KMS-11 (cell line): ENCODE measurements around the gene LRRC4.

Experiments used
- H2AFZ ChIP-seq: fragments of 200-600 bp; sonication (generic); 2 replicates; pipeline ENCODE4 v1.6.1; 2016; ENCODE audit warnings: antibody characterized with exemption, mixed run types, low read depth
- H3K27ac ChIP-seq: fragments of 200-600 bp; sonication (generic); 2 replicates; pipeline ENCODE4 v1.6.1; 2016; ENCODE audit warnings: mild to moderate bottlenecking, mixed run types
- H3K27me3 ChIP-seq: fragments of 200-600 bp; sonication (generic); 2 replicates; pipeline ENCODE4 v1.6.1; 2017; ENCODE audit warnings: mild to moderate bottlenecking, low read depth, mixed run types, moderate library complexity; ENCODE audit not compliant: insufficient read depth
- H3K36me3 ChIP-seq: fragments of 200-600 bp; sonication (generic); 2 replicates; pipeline ENCODE4 v1.6.1; 2017; ENCODE audit warnings: mild to moderate bottlenecking, mixed run types; ENCODE audit not compliant: insufficient read depth
- H3K4me1 ChIP-seq: fragments of 200-600 bp; sonication (generic); 2 replicates; pipeline ENCODE4 v1.6.1; 2016; ENCODE audit warnings: mild to moderate bottlenecking, low read depth, mixed run types; ENCODE audit not compliant: poor library complexity, severe bottlenecking
- H3K4me2 ChIP-seq: fragments of 200-600 bp; sonication (generic); 2 replicates; pipeline ENCODE4 v1.7.0; 2016; ENCODE audit warnings: mild to moderate bottlenecking, mixed run types
- H3K4me3 ChIP-seq: fragments of 200-600 bp; sonication (generic); IDR thresholded peaks from 2 replicates; pipeline ENCODE4 v1.6.1; 2017; ENCODE audit warnings: low read depth, low read length, mixed read lengths; ENCODE audit not compliant: insufficient read depth
- H3K79me2 ChIP-seq: fragments of 200-600 bp; sonication (generic); 2 replicates; pipeline ENCODE4 v1.6.1; 2016; ENCODE audit warnings: low read depth, mixed run types; ENCODE audit not compliant: insufficient read depth
- H3K9ac ChIP-seq: fragments of 200-600 bp; sonication (generic); 2 replicates; pipeline ENCODE4 v1.6.1; 2016; ENCODE audit warnings: mild to moderate bottlenecking, mixed run types
- H4K20me1 ChIP-seq: fragments of 200-600 bp; sonication (generic); 2 replicates; pipeline ENCODE4 v1.6.1; 2016; ENCODE audit warnings: mild to moderate bottlenecking, mixed run types; ENCODE audit not compliant: insufficient read depth
- CTCF ChIP-seq: fragments of 200-600 bp; sonication (generic); conservative IDR thresholded peaks from 2 replicates; pipeline ENCODE4 v1.6.1; 2017; ENCODE audit warnings: low read depth, mild to moderate bottlenecking, antibody characterized with exemption, low read length, moderate library complexity, mixed read lengths

Gene LRRC4

GRCh38 chr7:127998671-127999070, 32.6 kb downstream of the LRRC4 start:
- no peak overlapping the region for H3K9ac ChIP-seq
- H2AFZ ChIP-seq, result no peak overlapping the region
- peaks cover 4% of the 10 kb centered on the region; the same call in 1 of the 2 replicates for H4K20me1 ChIP-seq
- no peak overlapping the region for H3K27ac ChIP-seq
- no peak for TF ChIP-seq CTCF
- no peaks in the 10 kb centered on the region for H3K79me2 ChIP-seq
- H3K4me3 ChIP-seq, result no peak overlapping the region
- no peaks in the 10 kb centered on the region; the same call in 1 of the 2 replicates for H3K36me3 ChIP-seq
- no peaks in the 10 kb centered on the region for H3K27me3 ChIP-seq
- peaks cover 18% of the 10 kb centered on the region for H3K4me1 ChIP-seq
- H3K4me2 ChIP-seq, result no peak overlapping the region

- Histone ChIP-seq H3K4me3 (no peak overlapping the region), H3K79me2 (no peaks in the 10 kb centered on the region), H3K4me1 (peaks cover 5% of the 10 kb centered on the region), H3K27ac (no peak overlapping the region), H4K20me1 (peaks cover 3% of the 10 kb centered on the region; the same call in 1 of the 2 replicates), H2AFZ (no peak overlapping the region), H3K4me2 (no peak overlapping the region), H3K9ac (no peak overlapping the region), H3K36me3 (peaks cover 5% of the 10 kb centered on the region; the same call in 1 of the 2 replicates), H3K27me3 (no peaks in the 10 kb centered on the region)
- TF ChIP-seq CTCF, result no peak
Measured at GRCh38 chr7:127997226-127997922, 33.9 kb downstream of the LRRC4 start.

- no peak overlapping the region for H3K4me3 ChIP-seq
- no peaks in the 10 kb centered on the region for H3K79me2 ChIP-seq
- TF ChIP-seq CTCF, result no peak
- peaks cover 5% of the 10 kb centered on the region; the same call in 1 of the 2 replicates for H3K36me3 ChIP-seq
- H3K4me2 ChIP-seq, result no peak overlapping the region
- H3K27ac ChIP-seq, result no peak overlapping the region
- no peak overlapping the region for H3K9ac ChIP-seq
- H3K4me1 ChIP-seq, result no peaks in the 10 kb centered on the region
- no peak overlapping the region for H2AFZ ChIP-seq
- H4K20me1 ChIP-seq, result no peaks in the 10 kb centered on the region
- no peaks in the 10 kb centered on the region for H3K27me3 ChIP-seq
Measured at GRCh38 chr7:127996253-127997071, 34.8 kb downstream of the LRRC4 start.

- no peaks in the 10 kb centered on the region for H3K4me1 ChIP-seq
- no peak for TF ChIP-seq CTCF
- H3K27me3 ChIP-seq, result no peaks in the 10 kb centered on the region
- H3K4me3 ChIP-seq, result no peak overlapping the region
- peaks cover 5% of the 10 kb centered on the region; the same call in 1 of the 2 replicates for H3K36me3 ChIP-seq
- H3K9ac ChIP-seq, result no peak overlapping the region
- H3K27ac ChIP-seq, result no peak overlapping the region
- no peaks in the 10 kb centered on the region for H3K79me2 ChIP-seq
- H3K4me2 ChIP-seq, result no peak overlapping the region
- no peak overlapping the region for H2AFZ ChIP-seq
- no peaks in the 10 kb centered on the region for H4K20me1 ChIP-seq
Measured at GRCh38 chr7:127995881-127996215, 35.4 kb downstream of the LRRC4 start.
